CD4-positive, alpha-beta T cell treated with Interleukin-6 for 4 hours (primary cell): ENCODE data around the gene AADAC.
"Not testable (repeated sequence)": the region's sequence is repeated elsewhere in the genome, so short reads cannot be mapped to it uniquely, and the experiment has no call there.

ENCODE experiments used
- DNase-seq: peaks from one replicate; pipeline ENCODE4 v3.0.0-alpha.2; 2020; ENCODE audit warnings: mixed read lengths

The AADAC gene, protein sequence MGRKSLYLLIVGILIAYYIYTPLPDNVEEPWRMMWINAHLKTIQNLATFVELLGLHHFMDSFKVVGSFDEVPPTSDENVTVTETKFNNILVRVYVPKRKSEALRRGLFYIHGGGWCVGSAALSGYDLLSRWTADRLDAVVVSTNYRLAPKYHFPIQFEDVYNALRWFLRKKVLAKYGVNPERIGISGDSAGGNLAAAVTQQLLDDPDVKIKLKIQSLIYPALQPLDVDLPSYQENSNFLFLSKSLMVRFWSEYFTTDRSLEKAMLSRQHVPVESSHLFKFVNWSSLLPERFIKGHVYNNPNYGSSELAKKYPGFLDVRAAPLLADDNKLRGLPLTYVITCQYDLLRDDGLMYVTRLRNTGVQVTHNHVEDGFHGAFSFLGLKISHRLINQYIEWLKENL

DNA sequence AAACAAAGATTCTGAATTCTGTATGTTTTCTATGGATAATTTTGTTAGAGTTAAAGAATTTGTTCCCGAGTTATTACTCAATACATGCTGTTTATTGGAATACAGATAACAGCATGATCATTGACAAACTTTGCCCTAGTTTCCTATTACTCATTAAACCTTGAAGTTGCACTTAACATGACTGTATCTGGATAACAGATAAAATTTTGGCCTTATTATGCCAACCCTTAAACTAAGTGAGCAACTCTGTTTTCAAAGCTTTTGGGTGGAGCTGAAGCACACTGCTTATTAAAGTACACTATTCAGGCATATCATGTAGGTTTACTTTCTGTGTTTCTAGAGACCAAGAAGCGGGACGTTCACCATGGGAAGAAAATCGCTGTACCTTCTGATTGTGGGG, at the start of gene AADAC:
Gene AADAC (plus strand): TSS at position 318 of the 400 bp plus-strand sequence. CDS start 47 bp downstream, at position 365.
- DNase-seq = no peak

DNA sequence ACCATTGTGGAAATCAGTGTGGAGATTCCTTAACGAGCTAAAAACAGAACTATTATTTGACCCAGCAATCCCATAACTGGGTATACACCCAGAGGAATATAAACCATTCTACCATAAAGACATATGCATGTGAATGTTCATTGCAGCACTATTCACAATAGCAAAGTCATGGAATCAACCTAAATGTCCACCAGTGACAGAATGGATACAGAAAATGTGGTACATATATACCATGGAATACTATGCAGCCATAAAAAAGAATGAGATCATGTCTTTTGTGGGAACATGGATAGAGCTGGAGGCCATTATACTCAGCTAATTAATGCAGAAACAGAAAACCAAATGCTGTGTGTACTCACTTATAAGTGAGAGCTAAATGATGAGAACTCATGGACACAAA, 49.2 kb upstream of the AADAC start:
- DNase-seq = not testable (repeated sequence)

DNA sequence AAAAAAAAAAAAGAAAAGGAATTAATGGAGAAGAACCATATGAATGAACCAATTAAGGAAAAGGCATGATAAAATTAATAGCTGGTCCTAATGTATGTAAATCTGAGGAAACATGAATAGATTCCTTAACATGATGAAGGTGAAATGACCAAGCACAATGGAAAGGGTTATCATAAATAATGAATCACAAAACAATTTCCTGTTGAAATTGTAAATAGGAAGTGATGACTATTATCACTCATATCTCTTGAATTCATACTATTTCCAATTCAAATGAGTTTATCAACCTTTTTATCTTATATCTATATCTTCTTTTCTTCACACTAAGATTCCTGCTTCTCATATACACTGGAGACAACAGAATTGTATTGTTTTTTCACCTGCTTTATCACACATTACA, 48.2 kb upstream of the AADAC start:
- DNase-seq = no peak

DNA sequence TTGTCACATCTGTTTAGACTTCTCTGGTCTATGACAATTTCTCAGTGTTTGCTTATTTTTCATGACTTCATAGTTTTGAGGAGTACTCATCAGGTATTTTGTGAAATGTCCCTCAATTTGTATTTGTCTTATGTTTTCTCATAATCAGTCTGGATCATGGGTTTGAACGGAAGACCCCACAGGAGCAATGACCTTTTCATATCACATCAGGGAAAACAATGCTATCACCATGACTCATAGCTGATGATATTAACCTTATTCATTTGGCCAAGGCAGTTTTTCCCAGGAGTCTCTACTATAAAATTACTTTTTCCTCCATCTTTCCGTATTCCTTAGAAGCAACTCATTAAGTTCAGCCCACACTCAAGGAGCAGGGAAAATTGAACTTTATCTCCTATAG, 47.5 kb upstream of the AADAC start:
- no peak for DNase-seq

DNA sequence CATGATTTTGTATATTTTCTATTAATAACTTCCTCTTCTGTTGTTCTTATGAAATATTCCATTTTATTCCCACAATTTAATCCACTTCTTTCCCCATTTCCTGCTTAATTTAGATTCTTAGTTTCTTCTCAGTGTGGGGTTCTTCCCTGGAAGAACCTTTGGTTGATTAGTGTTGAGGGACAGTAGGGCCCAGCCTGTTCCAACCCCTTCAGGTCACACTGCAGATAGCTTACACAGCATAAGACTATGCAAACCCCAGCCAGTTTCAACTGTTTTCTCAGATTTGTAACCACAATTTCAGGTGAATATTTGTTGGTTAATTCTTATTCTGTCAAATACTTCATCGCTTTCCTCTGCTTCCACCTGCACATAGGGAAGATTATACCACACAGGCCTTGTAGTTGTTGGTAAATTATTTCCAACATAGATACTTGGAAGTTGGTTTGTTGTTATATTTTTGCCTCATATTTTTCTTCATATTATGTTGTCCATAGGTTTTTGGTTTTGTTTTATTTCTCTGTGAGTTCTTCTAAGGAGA, 45.5 kb upstream of the AADAC start:
- DNase-seq = no peak

DNA sequence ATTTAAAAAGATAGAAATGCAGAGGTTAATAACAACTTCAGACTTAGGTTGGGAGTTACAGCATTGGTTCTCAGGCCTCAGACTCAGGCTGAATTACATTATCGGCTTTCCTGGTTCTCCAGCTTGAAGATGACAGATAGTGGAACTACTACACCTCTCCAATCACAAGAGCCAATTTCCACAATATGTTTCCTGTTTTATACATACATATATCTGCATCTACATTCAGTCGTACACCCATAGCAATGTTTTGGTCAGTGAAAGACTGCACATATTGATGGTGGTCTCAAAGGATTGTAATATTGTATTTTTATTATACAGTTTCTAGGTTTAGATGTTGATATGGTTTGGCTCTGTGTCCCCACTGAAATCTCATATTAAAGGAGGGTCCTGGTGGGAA, 44.7 kb upstream of the AADAC start:
- DNase-seq = no peak

DNA sequence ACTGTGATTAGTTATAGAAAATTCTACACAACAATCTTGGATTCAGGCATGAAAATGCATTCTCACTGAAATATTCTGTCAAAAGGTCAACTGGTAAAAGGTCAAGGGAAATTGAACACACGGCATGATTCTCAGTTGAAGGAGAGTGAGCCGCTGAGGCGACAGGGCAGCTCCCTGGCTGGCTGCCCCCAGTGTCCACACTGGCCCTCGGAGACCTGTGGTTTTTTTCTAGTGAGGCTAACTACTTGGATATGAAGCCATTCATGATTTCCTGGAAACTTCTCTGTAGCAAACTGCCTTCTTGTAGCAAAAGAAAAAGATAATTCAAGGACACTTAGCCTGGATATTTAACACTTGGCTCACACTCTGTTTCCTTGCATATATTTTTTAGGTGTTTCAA, 43.0 kb upstream of the AADAC start:
- DNase-seq = no peak

DNA sequence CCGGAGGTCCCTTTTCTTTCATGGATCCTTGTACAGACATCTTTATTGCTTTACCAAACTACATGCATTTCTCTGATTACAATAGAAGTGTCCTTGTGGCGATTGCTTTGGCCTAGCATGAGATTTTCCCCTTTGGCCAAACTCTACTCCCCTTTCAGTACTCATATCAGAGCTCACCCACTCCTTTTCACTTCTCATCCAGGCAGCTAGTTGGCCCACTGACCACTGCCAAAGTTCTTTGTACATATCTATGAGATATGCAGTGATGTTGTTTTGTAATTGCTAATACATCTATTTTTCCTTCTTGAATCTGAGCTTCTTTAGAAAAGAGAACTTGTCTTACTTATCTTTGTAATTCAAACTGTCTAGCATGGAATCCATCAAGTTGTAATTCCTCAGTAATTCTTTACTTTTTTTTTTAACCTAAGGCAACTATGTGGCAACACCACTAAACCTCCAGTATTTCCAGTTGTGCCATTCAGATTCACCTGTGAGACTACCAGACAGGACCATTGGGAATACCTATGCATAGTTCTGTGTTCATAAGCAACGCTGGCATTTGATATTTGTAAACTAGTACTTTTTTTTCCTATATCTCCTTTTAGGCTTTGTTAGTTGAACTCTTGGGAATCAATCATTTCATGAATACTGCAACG, 41.0 kb upstream of the AADAC start:
- DNase-seq = no peak

DNA sequence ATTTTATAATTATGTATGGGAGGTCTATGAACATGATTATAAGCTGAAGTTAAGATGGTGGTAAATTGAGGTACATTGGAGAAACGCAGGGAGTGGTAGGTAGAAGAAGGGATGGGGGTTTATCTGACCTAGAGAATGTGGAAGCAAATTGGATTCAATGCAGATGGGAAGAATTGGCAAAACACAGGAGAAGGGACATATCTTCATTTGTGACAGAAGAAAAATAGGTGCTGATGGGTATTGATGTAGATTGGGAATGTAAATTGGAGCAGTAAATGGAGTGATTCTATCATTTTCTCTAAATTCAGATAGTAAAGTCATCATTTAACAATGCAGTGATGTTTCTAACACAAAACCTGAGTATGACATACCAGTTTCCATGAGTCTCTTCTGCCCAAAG, 39.7 kb upstream of the AADAC start:
- no peak for DNase-seq

DNA sequence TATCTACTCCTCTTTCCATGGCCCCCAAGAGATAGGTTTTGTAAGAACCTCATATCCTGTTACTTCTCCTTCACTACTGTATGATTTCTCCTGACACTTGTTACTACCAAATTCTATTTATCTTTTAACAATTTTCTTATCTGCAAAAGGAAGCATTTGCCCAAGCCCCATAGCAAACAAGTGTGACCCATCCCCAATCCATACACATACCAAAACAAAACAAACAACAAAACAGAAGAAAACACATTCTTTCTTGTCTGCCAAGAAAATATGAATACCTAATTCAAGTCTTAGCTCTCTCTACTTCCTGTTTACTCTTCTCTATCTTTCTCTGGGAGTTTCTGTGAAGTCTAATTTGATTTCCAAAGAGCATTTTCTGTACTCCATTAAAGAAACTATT, 39.0 kb upstream of the AADAC start:
- DNase-seq = no peak

DNA sequence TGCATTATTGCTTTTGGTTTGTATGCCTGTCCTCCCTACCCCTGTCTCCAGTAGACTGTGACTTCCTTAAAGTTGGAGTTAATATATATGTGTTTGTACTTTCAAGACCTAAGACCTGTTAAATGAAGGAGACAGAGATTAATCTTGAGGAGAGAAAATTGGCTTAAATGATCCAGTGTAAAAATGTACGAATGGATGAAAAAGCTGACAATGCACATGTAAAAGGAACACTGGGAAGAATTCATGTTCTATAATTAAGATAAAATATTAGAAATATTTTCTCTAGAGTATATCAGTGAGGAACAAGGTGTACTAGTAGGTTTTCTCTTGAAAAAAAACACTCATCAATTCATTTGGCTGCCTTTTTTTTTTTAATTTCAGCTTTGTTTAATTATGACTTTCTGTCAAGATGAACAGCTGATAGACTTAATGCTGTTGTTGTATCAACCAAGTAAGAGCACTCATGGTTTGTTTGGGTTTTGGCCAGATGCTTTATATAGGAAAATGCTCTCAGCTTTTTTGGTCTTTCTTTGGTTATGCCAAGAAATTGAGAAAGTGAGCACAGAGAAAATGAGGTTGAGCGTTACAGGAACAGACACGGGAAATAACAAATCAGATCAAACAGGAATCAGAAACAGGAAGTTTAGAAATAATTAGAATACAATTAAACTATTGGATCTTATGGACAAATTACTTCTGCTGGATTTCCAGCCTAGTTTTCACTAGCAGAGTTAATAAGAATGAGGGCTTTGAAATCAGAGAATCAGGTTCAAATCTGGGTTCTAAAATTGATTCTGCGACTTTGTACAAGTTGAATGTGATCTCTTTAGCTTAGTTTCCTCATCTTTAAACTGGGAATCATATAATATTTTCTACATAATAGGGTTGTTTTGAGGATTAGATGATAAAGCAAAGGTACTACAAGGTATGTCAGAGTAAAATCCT, 38.3 kb upstream of the AADAC start:
- no peak for DNase-seq

DNA sequence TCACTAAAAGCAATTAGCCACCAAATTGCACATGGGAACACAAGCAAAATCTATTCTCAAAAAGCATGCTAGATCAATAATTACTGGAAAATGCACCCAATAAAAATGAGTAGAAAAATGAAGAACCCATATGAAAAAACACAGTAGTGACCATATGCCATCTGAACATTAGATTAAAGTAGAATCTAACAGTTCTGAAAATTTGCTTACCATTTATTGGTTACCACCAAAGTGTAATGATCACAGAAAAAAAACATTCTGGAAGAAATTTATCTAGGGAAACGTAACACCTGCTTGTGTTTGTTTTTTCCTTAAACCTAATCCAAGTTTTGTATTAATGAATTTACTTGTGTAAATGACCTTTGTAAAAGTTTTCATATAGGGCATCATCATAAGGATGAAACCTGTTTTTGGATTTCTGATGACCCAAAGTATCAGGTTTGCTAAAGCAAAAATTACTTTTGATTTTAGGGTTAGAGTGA, 37.6 kb upstream of the AADAC start:
- DNase-seq = no peak

DNA sequence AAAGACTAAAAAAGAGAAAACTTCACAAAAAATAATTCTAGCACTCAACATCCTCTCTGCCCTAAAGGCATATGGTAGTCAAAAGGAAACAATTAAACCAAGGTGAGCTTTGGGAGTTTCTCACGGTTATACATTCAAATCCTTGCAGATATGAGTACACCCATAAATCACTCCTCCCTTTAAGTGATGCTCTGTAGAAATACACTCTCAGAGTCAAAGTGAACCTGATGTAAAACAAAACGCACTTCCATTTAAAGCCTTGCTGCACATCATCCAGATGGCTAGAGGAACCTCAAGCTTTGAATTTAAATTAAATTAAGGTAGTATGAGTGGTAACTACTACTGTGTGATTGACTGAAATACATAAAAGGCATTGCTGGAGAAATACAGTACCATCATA, 36.0 kb upstream of the AADAC start:
- DNase-seq = no peak

DNA sequence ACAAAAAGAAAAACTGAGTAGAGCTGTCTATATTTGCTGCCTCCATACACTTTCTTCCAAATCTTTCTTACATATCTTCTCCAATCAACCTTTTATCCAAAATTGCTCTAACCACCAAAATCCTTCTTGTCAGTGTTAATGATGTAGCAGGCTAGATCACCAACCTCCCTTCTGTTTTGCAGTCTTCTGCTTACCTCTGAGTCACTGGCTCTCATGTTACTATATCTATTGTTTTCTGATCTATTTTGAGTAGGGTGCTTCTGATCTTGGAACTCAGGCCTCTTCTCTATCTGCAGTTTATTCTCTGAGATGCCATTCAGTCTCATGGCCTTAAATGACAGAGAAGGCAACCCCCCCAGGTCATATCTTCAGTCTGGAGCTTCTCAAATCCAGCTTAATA, 26.3 kb upstream of the AADAC start:
- DNase-seq = no peak

DNA sequence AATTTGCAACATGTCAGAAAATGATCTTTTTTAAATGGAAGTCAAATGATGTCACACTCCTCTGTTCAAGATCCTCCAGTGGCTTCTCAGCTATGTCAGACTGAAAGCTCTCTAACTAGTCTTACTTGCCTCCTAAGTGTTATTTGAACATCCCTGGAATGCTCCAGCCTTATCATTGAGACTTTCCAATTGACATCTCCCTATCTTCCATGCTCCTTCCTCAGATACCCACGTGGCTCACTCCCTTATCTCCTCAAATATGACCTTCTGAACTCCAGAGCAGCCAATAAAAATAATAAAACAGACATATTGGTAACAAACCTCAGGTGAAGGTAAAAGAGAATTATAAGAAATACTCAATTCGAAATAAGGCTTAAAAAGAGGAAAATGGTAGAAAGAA, 25.5 kb upstream of the AADAC start:
- DNase-seq = no peak

DNA sequence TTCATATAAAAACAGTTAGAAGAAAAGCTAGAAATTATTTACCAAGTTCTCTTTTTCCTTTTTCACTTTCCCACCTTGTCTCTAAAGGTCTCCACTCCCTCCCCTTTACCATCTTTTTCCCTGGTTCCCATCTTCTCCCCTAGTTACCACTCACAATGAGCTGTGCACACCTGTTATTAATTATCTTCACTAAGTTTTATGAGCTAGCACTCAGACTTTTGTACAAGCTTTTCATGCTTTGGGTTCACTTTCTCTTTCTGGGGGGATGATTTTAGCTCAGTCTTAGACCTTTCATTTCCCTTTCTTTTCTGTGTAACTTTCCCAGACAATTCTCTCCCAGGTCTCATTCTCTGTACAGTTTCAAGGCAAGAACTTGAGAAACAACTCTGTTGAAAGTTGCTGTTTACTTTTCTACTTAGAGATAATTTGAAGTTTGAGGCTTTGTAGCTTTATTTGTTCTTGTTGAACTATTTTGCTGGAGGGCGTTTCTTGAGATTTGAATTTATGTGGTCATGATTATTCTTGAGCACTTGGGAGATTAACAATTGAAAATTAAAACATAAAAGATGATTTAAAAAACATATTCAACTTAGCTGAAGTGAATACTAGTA, 24.0 kb upstream of the AADAC start:
- DNase-seq = no peak

DNA sequence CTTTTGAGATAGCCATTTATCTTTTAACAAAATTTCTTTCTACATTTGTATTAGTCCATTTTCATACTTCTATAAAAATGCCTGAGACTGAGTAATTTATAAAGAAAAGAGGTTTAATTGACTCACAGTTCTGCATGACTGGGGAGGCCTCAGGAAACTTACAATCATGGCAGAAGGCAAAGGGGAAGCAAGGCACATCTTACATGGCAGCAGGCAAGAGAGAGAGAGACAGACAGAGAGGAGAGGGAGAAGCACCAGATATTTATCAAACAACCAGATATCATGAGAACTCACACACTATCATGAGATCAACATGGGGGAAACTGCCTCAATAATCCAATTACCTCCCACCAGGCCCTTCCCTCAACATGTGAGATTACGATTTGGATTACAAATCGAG, 23.2 kb upstream of the AADAC start:
- not testable (repeated sequence) for DNase-seq

DNA sequence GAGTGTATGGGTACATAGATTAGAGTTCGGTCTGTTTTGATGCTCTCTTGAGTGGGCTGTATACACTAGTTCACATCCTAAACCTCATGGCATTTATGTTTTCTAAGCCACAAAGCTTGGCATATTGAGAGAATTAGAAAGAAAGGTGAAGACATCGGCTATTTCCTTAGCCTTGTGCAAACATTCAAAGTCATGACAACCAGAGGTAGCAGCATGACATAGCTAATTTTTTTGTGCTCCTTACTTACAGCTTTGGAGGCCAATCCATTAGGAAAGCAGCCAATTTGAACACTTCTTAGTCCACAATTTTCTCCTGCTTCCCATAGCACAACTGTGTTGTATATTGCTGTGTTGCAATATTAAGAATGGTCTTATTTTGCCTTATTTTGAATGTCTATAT, 21.5 kb upstream of the AADAC start:
- DNase-seq = no peak

DNA sequence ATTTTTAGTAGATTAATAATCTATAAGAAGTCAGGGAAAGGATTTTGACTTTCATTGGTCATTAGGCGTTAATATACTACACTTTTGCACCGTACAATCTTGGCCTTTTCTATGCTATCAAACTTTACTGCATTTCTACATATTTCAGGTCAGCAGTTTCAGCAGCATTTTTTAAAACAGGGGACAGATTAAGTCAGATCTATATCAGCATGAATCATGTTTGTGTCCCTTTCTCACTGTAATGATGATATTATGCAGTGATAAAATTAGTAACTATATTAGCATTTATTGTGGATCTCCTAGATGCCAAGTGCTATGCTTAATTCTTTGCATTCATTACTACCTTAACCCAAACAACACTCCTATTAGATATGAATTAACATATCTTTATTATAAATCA, 20.3 kb upstream of the AADAC start:
- DNase-seq = no peak

DNA sequence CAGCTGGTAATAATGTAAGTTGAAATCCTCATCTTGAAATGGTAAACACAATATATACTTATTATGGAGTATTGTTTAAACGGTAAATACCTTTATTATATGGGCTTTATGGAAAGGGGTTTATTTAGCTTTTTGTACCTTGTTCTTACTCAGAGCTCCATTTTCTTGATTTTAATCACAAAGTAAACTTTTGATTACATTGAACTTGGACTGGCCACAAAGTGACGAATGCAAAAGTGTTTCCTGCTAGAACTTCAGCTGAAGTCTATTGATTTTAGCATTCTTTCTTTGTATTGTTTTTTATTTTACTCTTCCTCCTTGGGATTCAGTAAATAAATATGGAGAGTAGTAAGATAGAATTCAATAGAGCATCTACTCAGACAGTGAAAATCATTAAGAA, 19.8 kb upstream of the AADAC start:
- DNase-seq = no peak

DNA sequence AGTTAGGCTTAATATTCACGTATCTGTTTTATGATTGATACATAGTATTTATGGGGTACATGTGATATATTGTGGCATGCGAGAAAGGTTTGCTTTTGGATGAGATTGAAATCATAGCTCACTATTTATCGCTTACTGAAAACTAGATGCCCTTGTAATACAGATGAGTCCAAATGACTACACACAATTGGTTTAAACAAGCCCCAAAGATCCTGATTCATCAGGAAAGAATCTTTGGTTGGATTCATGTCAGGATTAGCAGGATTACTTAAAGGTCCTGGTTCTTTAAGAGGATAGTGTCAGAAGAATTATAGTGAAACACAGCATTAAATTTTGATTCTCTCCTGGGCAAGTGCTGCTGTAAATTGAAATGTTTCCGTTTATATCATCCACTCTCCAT, 18.6 kb upstream of the AADAC start:
- no peak for DNase-seq

DNA sequence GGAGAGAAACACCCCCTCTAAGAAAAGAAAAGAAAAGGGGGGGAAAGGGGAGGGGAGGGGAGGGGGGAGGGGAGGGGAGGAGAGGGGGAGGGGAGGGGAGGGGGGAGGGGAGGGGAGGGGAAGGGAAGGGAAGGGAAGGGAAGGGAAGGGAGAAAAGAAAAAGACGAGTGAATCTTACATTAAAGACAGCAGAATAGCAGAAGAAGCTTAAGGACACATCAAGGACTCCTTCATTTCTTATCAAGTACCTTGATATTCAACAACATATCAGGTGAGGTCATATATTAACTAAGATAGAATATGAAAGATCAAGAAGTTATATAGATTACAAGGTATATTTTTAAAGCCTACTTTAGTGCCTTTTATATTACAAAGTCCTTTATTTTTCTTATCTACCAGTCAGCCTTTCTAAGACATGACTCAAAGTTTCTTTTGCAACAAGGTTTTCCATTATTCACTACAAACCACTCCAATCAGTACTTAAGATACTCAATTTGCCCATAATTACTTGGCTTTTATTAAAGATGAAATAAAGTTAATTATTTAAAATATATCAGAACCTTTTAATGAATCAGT, 17.7 kb upstream of the AADAC start:
- no peak for DNase-seq
